Subcutaneous abdominal adipose tissue (tissue), 5 donors: ENCODE results near the gene CFAP43.

Experiments used
- H3K27ac ChIP-seq: one replicate; pipeline ENCODE4 v1.7.0; 2013; ENCODE audit warnings: low read depth, mild to moderate bottlenecking, inconsistent platforms, low read length, moderate library complexity
- H3K27me3 ChIP-seq, 5 donors: one replicate each; pipeline ENCODE4 v1.7.0; 2013; ENCODE audit warnings: low read length in 5 of 5, inconsistent platforms in 1 of 5; ENCODE audit not compliant: control insufficient read depth in 5 of 5, insufficient read depth in 4 of 5
- H3K36me3 ChIP-seq, 5 donors: one replicate each; pipeline ENCODE4 v1.7.0; 2013; ENCODE audit warnings: low read length in 5 of 5; ENCODE audit not compliant: control insufficient read depth in 5 of 5, insufficient read depth in 5 of 5
- H3K4me1 ChIP-seq, 5 donors: one replicate each; pipeline ENCODE4 v1.7.0; 2013; ENCODE audit warnings: low read length in 5 of 5, mild to moderate bottlenecking in 3 of 5, moderate library complexity in 1 of 5; ENCODE audit not compliant: control insufficient read depth in 5 of 5, insufficient read depth in 5 of 5
- H3K4me3 ChIP-seq, 5 donors: one replicate each; pipeline ENCODE4 v1.7.0; 2013; ENCODE audit warnings: low read length in 5 of 5, low read depth in 1 of 5
- H3K9ac ChIP-seq, 5 donors: one replicate each; pipeline ENCODE4 v1.7.0; 2013; ENCODE audit warnings: low read length in 5 of 5, mild to moderate bottlenecking in 4 of 5, moderate library complexity in 3 of 5
- H3K9me3 ChIP-seq, 5 donors: one replicate each; pipeline ENCODE4 v1.7.0; 2013; ENCODE audit warnings: low read length in 5 of 5; ENCODE audit not compliant: control insufficient read depth in 5 of 5
- donor health status: healthy.
- donor health status: healthy.
- donor health status: healthy.
- donor health status: healthy.
- donor health status: healthy.

CFAP43 gene

GRCh38 chr10:104273286-104273685 lies 41.1 kb upstream of the CFAP43 start:
- Histone ChIP-seq H3K9ac (no peak overlapping the region), H3K27ac (no peak overlapping the region), H3K36me3 (no peaks in the 10 kb centered on the region), H3K9me3 (no peaks in the 10 kb centered on the region), H3K27me3 (peaks cover 0 to 20% (median 11%) of the 10 kb centered on the region in 5 donors), H3K4me3 (no peak overlapping the region), H3K4me1 (peaks cover 0 to 17% (median 13%) of the 10 kb centered on the region in 5 donors)

DNA sequence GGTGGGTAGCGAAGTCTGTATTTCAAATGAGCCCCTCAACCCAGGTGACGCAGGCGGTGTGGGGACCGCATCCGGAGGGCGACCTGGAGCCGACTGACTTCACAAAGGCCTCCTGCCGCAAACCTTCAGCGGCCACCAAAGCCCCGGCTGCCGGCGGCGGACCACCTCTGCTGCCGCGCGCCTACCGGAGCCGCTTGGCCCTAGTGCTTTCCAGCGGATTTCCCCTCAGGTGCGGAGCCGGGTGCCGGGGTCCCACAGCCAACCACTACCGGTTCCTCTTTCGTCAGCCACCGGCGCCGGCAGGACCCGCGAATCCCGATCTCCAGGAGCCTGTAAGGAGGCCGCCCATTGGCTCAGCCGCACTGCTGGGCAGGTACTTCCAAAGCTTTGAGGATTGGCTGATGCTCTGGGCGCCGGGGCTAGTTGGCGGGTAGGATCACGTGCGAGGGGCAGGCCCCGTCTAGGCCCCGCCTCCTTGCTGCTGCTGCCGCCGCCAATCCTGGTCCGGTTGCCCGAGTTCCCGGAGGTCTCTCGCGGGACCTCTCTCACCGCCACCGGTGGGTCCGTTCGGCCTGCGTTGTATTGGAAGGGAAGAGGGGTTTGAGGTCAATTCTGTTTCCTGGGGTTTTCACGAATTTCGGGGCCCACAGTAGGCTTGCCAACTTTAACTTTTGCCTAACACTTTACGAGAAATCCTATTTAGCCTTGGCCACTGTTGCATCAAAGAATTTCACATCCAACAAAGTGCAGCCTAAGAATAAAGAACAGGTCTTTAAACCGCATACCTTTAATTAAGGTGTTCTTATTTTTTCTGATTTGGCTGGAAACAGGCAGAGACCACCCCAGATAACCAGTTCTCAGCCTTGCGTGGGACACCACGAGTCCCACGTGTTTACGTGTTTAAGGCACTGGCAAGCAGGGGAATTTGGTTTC lies 36.8 kb upstream of the CFAP43 start, which contains the start of gene GSTO2:
GSTO2 (plus strand) TSS at position 472 of the 933 bp plus-strand sequence. CDS start 5,732 bp downstream, outside the sequence.
- H3K36me3 ChIP-seq: peaks cover 16 to 31% (median 18%) of the 10 kb centered on the region in 5 donors
- peaks cover 0 to 16% (median 14%) of the 10 kb centered on the region in 5 donors for H3K4me1 ChIP-seq
- H3K27ac ChIP-seq: peak within 1 kb of the TSS; percentile 88
- H3K9ac ChIP-seq: peak within 1 kb of the TSS; percentile 84 to 94 (median 87)
- peak within 1 kb of the TSS; percentile 87 to 95 (median 90) for H3K4me3 ChIP-seq
- H3K27me3 ChIP-seq: no peaks in the 10 kb centered on the region
- H3K9me3 ChIP-seq: no peaks in the 10 kb centered on the region

GRCh38 chr10:104268405-104268712 lies 36.2 kb upstream of the CFAP43 start:
- no peaks in the 10 kb centered on the region for H3K9me3 ChIP-seq
- peaks cover 16 to 31% (median 19%) of the 10 kb centered on the region in 5 donors for H3K36me3 ChIP-seq
- peak overlapping the region; percentile 87 to 95 (median 90) for H3K4me3 ChIP-seq
- peak overlapping the region; percentile 88 for H3K27ac ChIP-seq
- no peaks in the 10 kb centered on the region for H3K27me3 ChIP-seq
- H3K4me1 ChIP-seq: peaks cover 0 to 16% (median 14%) of the 10 kb centered on the region in 5 donors
- H3K9ac ChIP-seq: peak overlapping the region; percentile 59 to 94 (median 87)

- Histone ChIP-seq H3K9me3 (no peaks in the 10 kb centered on the region), H3K27me3 (no peaks in the 10 kb centered on the region), H3K4me1 (peaks cover 0 to 16% (median 14%) of the 10 kb centered on the region in 5 donors), H3K9ac (peak overlapping the region in 4 of 5 donors; percentile 59 to 94 (median 86)), H3K4me3 (peak overlapping the region; percentile 87 to 95 (median 90)), H3K36me3 (peaks cover 19 to 32% (median 24%) of the 10 kb centered on the region in 5 donors), H3K27ac (peak overlapping the region; percentile 88)
Measured at GRCh38 chr10:104267721-104268404, 35.7 kb upstream of the CFAP43 start.

DNA sequence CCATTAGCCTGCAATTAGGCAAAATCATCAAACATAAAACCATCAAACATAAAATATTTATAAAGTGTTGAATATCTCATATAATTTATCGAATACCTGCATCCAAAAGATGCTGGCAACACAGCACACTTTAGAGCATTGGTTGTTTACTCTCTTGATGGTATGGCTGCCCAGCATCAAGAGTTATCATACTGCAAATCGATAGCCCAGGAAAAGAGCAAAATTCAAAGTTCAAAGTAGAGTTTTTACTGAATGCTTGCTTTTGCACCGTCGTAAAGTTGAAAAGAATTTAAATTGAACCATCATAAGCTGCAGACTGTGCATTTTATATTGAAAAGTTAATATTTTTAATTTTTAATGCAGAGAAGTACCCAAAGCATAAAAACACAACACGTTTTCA lies 32.6 kb upstream of the CFAP43 start:
- Histone ChIP-seq H3K9me3 (no peaks in the 10 kb centered on the region), H3K27me3 (no peaks in the 10 kb centered on the region), H3K4me1 (peaks cover 0 to 25% (median 23%) of the 10 kb centered on the region in 5 donors), H3K27ac (no peak overlapping the region), H3K36me3 (peaks cover 36 to 61% (median 45%) of the 10 kb centered on the region in 5 donors), H3K4me3 (no peak overlapping the region), H3K9ac (no peak overlapping the region)

GRCh38 chr10:104262055-104262454 lies 29.9 kb upstream of the CFAP43 start:
- Histone ChIP-seq H3K4me1 (peaks cover 0 to 13% (median 11%) of the 10 kb centered on the region in 5 donors), H3K4me3 (no peak overlapping the region), H3K27ac (no peak overlapping the region), H3K9ac (no peak overlapping the region), H3K36me3 (peaks cover 41 to 71% (median 57%) of the 10 kb centered on the region in 5 donors), H3K27me3 (no peaks in the 10 kb centered on the region), H3K9me3 (no peaks in the 10 kb centered on the region)

DNA sequence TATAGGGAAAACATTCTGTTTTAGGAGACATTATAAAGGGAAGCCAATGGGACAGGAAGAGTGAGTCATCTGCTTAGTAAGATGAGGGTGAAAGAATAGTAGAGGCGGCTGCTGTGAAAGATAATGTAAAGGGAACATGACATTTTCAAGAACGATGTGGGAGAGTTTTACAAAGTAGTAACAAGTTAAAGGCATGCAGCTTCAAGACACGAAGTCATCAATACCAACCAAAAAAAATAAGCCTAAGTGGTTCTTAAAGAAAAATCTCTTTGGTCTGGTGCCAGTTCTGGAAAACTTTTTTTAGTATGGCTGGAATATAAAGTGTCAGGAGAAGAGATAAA lies 28.6 kb upstream of the CFAP43 start:
- peaks cover 0 to 27% (median 21%) of the 10 kb centered on the region in 5 donors for H3K4me1 ChIP-seq
- H3K4me3 ChIP-seq: no peak overlapping the region
- H3K27me3 ChIP-seq: no peaks in the 10 kb centered on the region
- H3K9ac ChIP-seq: peak overlapping the region in 1 of 5 donors; percentile 1
- peaks cover 36 to 59% (median 50%) of the 10 kb centered on the region in 5 donors for H3K36me3 ChIP-seq
- no peaks in the 10 kb centered on the region for H3K9me3 ChIP-seq
- peak overlapping the region; percentile 22 for H3K27ac ChIP-seq

GRCh38 chr10:104259999-104260774 lies 28.0 kb upstream of the CFAP43 start:
- no peaks in the 10 kb centered on the region for H3K27me3 ChIP-seq
- peak overlapping the region in 2 of 5 donors; percentile 1 to 56 for H3K9ac ChIP-seq
- no peak overlapping the region for H3K4me3 ChIP-seq
- H3K27ac ChIP-seq: no peak overlapping the region
- no peaks in the 10 kb centered on the region for H3K9me3 ChIP-seq
- peaks cover 30 to 53% (median 47%) of the 10 kb centered on the region in 5 donors for H3K36me3 ChIP-seq
- H3K4me1 ChIP-seq: peaks cover 0 to 30% (median 26%) of the 10 kb centered on the region in 5 donors

GRCh38 chr10:104259456-104259855 lies 27.3 kb upstream of the CFAP43 start:
- Histone ChIP-seq H3K36me3 (peaks cover 25 to 48% (median 45%) of the 10 kb centered on the region in 5 donors), H3K9me3 (no peaks in the 10 kb centered on the region), H3K9ac (peak overlapping the region in 1 of 5 donors; percentile 56), H3K4me1 (peaks cover 0 to 33% (median 30%) of the 10 kb centered on the region in 5 donors), H3K27ac (no peak overlapping the region), H3K4me3 (no peak overlapping the region), H3K27me3 (no peaks in the 10 kb centered on the region)
